ENCODE data around the gene PRKCH.
"Not testable (repeated sequence)": the region's sequence is repeated elsewhere in the genome, so short reads cannot be mapped to it uniquely, and the experiment has no call there.

PRKCH gene

DNA sequence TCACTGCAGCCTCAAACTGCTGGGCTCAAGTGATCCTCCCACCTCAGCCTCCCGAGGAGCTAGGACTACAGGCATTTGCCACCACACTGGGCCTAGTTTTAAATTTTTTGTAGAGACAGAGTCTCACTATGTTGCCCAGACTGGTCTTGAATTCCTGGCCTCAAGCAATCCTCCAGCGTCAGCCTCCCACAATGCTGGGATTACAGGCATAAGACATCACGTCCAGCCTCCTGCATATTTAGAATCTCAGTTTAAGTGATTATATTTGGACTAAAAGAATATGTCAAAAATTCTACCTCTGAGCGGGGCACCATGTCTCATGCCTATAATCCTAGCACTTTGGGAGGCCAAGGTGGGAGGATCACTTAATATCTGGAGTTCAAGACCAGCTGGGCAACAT, 12.7 kb upstream of the PRKCH start:
- DNase-seq, result not testable (repeated sequence)

DNA sequence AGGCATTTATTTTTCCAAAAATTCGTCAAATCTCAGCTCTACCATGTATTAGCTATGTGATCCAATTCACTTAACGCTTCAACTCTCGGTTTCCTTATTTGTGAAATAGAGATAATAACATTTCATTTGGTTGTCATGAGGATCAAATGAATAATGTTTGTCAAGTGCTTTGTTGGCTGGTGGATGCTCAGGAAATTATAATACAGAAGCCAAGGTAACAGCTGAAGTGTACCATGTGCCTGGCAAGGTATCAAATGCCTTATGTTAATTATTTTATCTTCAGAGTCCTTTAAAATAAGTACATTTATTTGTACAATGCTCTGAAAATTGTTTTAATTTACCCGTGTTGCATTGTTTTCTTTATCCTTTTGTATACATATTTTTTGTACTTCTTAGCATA, 6.1 kb upstream of the PRKCH start:
- peak; percentile 55 for DNase-seq

DNA sequence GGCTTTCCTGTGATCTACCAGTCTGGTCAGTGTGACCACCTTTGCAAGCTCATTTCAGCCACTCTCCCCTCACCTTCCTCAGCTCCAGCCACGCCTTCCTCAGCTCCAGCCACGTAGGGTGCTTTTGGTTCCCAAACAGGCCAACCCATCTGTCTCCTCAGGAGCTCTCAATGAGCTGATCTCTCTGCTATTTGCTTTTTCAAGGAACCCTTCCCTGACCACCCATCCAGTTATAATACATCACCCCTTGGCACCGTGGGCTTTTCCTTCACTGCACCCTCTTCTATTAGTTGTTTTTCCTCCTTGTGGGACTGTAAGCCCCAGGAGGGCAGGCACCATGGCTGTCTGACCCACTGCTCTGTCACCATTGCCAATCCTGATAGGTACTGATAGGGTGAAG, 2.3 kb upstream of the PRKCH start:
- DNase-seq, result no peak

DNA sequence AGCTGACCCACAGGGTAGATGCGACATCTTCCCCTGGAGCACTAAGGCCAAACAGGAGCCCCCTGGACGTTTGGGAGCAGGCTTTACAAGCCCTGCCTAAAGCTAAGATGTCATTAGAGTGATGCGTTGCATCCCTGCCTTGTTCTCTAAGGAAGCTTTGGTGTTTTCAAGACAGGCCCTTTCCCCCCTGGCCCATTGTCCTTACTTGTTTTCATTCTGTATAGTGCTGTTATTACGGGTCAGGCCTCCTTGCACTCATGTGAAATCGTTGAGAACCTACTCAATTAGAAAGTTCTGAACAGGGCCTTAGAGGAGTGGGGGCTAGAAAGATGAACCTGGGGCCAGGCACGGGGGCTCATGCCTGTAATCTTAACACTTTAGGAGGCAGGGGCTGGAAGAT, 1.7 kb upstream of the PRKCH start:
- DNase-seq, result no peak

DNA sequence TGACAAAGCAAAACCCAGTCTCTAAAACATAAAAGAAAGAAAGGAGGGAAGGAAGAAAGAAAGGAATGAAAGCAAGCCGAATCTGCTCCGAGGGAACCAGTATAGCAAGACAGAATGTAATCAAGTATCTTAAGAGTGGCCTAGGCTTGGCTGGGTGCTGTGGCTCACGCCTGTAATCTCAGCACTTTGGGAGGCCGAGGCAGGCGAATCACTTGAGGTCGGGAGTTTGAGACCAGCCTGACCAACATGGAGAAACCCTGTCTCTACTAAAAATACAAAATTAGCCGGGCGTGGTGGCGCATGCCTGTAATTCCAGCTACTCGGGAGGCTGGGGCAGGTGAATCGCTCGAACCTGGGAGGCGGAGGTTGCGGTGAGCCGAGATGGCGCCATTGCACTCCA, 1.2 kb upstream of the PRKCH start:
- DNase-seq, result not testable (repeated sequence)

DNA sequence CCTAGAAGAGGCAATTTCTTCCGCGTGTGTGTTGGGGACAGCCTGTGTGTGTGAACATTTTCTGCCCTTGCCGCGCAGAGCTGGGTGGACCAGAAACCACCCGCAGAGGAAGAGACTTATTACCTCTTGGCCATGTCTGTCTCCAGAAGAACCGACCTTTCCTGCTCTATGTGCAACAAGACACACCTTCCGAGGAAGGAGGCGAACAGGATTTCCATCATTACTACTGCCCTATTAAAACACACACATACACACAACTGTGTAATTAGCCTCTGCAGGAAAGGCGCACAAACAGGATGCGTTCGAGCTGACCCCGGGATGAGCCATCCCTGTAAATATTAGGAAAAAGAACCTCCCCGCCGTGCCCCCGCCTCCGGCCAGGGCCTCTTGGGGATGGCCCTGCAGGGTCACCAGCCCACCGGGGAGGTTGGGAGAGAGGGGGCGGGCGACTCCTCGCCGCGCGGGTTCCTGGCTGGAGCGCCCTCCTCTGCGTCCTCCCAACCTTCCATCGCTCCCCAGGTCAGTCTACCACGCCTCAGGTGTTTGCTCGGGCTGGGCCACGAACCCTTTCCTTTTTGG, 484 bp upstream of the PRKCH start:
- no peak for DNase-seq

DNA sequence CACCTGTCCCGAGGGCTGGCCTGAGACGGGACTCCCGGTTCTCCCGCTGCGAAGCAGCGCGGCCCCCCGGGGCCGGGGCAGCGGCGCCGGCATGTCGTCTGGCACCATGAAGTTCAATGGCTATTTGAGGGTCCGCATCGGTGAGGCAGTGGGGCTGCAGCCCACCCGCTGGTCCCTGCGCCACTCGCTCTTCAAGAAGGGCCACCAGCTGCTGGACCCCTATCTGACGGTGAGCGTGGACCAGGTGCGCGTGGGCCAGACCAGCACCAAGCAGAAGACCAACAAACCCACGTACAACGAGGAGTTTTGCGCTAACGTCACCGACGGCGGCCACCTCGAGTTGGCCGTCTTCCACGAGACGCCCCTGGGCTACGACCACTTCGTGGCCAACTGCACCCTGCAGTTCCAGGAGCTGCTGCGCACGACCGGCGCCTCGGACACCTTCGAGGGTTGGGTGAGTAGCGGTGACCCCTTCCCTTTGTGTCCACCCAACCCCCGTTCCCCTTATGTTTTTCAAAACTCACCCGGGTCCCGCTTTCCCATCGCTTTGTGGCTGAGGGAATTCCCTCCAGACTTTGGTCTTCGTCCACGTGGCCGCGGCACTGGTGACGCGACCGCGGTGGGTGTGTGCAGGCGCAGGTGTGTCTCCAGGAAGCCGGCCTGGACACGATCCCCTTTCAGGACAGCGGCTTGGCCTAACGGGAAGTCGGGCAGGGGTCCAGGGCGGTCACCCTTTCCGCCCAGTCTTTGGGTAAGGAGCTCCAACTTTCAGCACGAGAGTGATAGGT, 826 bp downstream of the PRKCH start:
- DNase-seq, result no peak

DNA sequence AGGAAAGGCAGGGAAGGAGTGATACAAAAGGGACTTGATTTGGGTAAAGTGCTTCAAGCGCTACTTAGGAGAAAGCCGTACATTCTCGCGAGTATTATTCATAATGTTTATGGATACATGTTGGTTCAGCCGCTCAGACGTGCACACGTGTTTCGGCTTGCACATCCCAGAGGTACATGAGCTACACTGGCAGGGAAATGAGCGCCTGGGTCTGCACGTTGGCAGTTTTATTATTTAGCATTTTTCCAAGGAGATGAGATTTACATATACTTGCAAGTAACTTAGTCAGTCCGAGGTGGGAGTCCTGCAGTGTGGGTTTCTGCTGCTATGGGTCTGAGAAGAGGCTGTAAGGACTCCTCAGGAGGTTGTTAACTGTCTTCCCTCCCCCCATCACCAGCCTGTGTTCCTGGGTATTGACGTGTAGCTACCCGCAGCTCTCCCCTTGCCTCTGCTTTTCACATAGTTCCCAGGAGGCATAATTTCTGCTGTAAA, 1.5 kb downstream of the PRKCH start:
- no peak for DNase-seq

DNA sequence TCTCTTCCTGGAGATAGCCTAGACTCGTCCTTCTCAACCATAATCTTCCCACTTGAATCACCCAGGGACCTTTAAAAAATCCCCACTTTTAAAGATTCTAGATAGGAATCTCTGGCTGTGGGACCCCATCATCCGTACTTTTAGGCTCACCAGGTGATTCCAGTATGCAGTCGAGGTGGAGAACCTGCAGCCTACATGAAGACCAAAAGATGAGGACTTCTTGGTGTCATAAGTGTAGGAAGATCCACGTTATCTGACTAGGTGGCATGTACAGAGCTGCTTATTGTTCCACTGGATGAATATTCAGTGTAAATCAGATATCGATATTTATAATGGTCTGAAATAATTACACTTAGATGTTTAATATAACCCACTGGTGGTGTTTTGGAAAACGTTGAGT, 2.6 kb downstream of the PRKCH start:
- no peak for DNase-seq

DNA sequence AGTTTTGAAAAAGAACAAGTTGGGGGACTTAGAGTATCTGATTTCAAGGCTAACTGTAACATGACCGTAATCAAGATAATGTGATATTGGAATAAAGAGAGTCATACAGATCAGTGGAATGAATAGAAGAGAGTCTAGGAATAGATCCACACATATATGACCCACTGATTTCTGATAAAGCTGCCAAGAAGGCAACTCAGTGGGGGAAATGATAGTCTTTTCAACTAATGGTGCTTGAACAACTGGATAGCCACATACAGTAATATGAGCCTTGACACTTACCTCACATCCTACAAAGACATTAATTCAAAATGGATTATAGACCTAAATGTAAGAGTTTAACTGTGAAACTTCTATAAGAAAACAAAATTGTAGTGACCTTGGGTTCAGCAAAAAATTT, 3.8 kb downstream of the PRKCH start:
- no peak for DNase-seq

DNA sequence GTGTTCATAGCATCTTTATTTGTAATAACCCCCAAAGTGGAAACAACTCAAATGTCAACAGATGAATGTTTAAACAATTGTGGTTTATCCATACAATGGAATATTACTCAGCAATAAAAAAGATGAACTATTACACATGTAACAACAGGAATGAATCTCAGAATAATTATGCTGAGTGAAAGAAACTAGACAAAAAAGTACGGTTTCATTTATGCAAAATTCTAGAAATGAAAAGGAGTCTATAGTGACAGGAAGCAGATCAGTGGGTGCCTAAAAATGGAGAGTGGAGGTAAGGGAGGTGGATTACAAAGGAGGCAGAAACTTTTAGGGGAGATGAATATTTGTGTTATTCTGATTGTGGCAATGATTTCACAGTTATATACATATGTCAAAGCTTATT, 4.8 kb downstream of the PRKCH start:
- no peak for DNase-seq

DNA sequence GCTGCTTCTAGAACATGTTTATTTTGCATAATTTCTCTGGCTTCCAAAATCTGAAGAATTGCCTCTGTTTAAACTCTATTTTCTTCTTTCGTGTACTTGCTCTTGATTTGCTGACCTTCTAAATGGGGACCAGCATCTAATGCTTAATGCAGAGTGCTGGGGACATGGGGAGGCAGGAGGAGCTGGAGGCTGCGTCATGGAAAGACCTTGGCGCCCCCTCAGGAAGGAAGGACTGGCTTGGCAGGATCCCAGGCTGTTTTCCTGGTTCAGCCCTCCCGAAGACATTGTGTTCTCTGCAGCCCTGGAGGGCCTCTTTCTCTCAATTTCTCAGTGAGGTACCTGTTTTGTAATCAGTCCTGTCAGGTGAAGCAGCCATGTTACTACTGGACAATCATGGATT, 5.5 kb downstream of the PRKCH start:
- DNase-seq, result peak; percentile 16

DNA sequence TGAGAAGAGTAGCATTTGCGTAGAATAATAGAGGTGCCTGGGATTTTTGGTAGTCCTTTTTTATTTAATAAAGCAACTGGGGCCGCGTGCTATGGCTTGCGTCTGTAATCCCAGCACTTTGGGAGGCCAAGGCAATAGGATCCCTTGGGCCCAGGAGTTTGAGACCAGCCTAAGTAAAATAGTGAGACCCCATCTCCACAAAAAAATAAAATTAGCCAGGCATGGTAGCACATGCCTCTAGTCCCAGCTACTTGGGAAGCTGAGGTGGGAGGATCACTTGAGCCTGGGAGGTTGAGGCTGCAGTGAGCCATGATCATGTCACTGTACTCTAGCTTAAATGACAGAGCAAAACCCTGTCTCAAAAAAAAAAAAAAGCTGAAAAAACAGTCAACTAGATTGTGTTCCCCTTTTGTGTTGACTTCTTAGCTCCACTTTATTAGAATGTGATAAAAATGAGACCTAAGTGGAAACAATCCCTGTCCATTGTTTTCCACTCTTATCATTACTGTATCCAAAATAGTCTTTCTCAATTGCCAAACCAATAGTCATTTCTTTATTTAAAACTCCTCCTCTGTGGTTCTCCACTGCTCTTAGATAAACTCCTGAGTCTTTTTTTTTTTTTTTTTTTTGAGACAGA, 7.4 kb downstream of the PRKCH start:
- no peak for DNase-seq

DNA sequence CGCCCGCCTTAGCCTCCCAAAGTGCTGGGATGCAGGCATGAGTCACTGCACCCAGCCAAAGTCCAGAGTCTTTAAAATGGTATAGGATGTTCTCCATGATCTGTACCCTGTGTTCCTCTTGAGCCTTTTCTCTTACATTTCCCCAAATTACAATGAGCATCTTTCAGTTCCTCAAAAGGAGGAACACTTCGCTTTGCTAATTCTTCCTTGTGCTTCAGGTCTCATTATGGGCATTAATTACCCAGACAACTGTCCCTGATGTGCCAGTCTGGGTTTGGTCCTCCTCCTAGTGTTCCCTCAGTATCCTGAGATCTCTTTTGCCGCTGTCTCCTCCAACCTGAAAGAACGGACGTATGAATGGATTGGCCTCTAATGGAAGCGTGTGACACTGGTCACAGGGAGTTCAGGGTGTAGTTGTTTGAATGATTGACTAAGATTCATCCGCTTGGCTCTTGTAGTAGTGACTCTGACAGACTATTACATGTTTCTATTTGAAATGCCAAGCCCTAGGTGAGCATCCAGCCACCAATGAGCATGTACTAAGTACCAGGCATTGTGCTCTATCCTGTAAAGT, 8.2 kb downstream of the PRKCH start:
- no peak for DNase-seq

DNA sequence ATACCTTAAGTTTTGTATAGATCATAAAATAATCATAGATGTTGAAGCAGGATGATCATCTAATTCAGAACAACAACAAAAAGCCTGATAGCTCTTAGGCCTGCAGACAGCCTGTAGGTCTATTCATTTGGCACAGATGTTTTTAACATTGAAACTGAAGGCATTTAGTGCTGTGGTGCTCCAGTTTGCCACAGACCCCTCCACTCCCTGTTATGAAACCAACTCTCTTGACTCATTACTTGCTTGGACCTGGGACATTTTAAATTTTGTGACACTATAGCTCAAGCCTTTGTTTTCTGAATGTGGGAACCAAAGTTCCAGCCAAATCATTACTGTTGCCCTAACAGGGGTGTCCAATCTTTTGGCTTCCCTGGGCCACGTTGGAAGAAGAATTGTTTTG, 9.1 kb downstream of the PRKCH start:
- no peak for DNase-seq

DNA sequence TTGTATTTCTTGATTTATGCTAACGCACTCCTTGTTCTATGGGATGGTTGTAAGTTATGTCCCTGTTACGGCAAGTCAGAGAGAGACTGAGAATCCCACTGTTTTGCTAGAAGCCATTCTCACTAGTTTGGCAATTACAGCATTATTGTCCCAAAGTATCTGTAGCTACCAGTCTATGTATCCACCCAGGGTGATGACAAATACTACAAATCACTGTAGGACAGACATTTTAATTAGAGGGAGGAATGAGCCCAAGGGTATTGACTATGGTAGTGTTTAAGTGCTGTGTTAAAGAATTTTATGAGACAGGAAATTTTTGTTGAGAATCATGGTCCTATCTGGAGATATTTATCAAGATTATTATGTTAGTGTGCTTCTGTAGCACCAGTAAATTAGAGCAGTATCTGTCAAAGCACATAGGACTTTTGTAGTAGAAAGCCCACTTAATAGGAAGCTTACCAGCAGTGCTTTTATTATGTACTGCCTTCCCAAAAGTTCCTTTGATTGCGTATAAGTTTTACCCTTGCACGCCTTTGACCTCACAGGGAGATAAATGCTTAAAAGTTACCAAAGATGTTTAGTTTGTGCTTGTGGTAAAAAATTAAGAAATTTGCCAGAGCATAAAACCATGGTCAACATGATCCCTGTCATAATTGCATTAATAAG, 10.7 kb downstream of the PRKCH start:
- no peak for DNase-seq

DNA sequence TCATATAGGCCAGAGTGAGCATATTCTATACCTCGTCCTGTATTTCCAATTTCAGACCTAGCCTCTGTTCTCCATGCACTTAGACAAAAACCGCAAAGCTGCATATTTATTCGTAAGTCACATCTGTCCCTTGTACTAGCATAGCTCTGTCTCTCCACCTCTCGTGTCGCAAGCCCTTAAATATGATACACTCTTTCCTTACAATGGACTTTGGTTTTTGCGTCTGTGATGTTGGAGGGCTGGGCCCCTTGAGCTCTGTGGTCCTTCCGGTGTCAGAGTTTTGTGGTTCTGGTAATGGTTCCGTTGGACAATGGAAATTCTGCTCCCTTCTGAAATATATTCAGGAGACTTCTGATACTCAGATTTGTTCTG, 11.3 kb downstream of the PRKCH start:
- no peak for DNase-seq

DNA sequence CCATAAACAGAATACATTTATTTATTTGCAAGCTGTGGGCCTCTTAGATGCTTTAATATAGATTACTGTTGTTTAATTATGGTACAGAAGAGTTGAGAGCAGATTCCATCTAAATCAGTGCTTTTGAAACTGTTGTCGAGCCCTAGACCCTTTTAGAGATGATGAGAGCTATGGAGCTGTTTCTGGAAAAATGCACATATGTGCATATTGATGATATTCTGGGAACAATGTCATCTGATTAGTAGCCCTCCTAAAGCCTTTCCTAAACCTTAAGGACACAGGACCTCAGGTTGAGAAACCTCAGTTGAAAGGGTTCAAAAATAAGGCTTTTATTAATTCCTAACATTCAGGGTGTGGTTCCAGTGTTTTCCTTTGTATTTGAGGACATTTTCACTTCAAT, 11.7 kb downstream of the PRKCH start:
- DNase-seq, result no peak

DNA sequence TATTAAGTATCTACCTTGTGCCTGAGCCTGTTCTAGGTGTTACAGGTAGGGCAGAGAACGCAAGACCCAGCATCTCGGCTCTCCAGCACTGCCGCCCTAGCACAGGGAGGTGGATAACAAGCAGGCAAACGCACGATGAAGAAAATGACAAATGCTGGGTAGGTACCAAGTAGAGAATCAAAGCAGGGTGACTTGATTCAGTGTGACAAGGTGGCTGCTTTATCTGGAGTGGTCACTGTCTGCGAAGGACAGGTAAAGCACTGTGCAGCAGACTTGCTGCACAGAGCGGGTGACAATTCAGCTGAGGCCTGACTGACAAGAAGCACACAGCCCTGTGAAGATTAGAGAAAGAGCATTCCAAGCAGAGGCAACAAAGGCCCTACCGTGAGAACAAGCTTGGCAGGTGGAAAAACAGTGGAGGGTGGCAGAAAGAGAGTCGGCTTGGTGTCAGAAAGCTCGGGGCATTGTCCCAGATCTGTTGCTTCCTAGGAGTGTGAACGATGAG, 12.9 kb downstream of the PRKCH start:
- DNase-seq, result no peak

DNA sequence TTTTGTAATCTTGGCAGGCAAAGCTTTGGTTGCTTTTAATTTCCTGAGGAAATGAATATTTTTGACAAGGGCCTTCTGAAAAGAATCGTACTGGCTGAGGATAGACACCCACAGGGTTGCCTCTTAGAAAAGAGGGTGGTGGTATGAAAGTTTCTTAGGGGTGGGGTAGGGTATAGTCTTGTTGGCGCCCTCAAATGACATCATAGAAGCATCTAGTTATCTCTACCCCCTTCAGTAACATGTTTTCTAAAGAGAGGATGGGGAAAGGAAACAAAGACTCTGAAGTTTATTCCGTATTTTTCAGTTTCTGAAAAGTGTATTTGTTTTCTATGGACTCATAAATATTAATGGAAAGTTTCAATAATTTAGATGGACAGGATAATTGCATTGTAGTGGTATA, 13.7 kb downstream of the PRKCH start:
- no peak for DNase-seq

DNA sequence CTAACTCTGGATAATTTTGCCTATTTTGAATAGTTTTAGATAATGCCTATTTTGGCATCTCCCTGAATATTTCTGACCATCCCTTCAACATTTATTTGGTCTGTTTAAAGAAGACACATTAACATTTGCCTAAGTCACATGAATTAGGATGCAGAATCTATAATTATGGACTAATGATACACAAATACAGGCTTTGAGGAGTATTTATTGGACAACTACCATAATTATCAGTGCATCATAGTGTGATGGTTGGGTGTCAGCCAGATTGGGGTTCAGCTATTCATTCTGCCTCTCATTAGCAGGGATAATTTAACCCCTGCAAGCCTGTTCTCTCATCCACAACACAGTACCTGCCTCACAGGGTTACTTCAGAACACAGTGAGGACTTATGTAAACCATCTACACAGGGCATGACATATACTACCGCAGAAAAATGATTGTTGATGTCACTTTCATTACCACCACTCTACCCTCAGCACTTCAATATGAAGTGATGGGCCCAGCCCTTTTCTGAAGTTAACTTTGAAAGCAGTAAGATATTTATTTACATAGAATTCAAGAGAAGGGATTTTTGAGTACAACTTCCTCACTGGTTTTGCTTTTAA, 14.4 kb downstream of the PRKCH start:
- no peak for DNase-seq

DNA sequence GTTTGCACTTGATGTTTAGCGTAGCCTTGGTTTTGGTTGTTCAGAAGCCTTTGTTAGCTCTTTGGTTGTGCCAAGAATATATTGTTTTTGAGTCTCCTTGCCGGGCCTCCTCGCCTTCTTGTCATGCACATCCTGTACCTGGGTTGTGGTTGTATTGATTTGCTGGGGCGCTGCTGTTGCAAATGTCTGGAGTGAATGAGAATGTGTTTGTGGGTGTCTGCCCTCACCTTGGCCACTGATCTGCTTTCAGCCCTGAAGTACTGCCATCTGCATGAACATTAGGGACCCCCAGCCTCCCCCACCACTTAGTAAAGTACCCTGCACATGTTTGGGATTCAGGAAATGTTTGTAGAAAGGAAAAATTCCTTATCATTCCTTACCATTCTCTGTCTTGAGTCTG, 16.5 kb downstream of the PRKCH start:
- DNase-seq, result no peak

DNA sequence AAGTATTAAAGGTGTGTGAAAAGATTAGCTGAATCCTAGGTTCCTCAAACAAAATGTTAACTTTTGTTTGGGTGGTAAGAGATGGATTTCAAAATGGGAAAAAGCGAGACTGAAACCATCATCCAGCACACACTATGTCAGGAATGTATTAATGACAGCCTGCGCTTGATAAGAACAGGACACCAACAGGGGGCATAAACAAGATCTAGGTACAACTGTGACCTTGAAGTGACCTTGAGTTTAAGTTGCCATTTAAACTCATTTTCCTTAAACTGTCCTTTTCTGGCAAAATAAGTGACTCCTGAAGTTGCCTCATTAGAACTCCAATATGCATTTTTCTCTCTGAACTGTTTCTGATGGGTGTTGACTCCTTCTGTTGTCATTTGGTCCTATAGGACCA, 17.1 kb downstream of the PRKCH start:
- no peak for DNase-seq

All from NCI-H446 treated with DMSO at 0.1 percent for 48 hours (cell line).